Subcutaneous abdominal adipose tissue (tissue), 5 donors: Measurements from ENCODE around the gene TCTN3.
"Not testable (repeated sequence)": the region's sequence is repeated elsewhere in the genome, so short reads cannot be mapped to it uniquely, and the experiment has no call there.

ENCODE experiments used
- H3K27ac ChIP-seq: one replicate; pipeline ENCODE4 v1.7.0; 2013; ENCODE audit warnings: low read depth, mild to moderate bottlenecking, inconsistent platforms, low read length, moderate library complexity
- H3K27me3 ChIP-seq, 5 donors: one replicate each; pipeline ENCODE4 v1.7.0; 2013; ENCODE audit warnings: low read length in 5 of 5, inconsistent platforms in 1 of 5; ENCODE audit not compliant: control insufficient read depth in 5 of 5, insufficient read depth in 4 of 5
- H3K36me3 ChIP-seq, 5 donors: one replicate each; pipeline ENCODE4 v1.7.0; 2013; ENCODE audit warnings: low read length in 5 of 5; ENCODE audit not compliant: control insufficient read depth in 5 of 5, insufficient read depth in 5 of 5
- H3K4me1 ChIP-seq, 5 donors: one replicate each; pipeline ENCODE4 v1.7.0; 2013; ENCODE audit warnings: low read length in 5 of 5, mild to moderate bottlenecking in 3 of 5, moderate library complexity in 1 of 5; ENCODE audit not compliant: control insufficient read depth in 5 of 5, insufficient read depth in 5 of 5
- H3K4me3 ChIP-seq, 5 donors: one replicate each; pipeline ENCODE4 v1.7.0; 2013; ENCODE audit warnings: low read length in 5 of 5, low read depth in 1 of 5
- H3K9ac ChIP-seq, 5 donors: one replicate each; pipeline ENCODE4 v1.7.0; 2013; ENCODE audit warnings: low read length in 5 of 5, mild to moderate bottlenecking in 4 of 5, moderate library complexity in 3 of 5
- H3K9me3 ChIP-seq, 5 donors: one replicate each; pipeline ENCODE4 v1.7.0; 2013; ENCODE audit warnings: low read length in 5 of 5; ENCODE audit not compliant: control insufficient read depth in 5 of 5
- donor health status: healthy.
- donor health status: healthy.
- donor health status: healthy.
- donor health status: healthy.
- donor health status: healthy.

The TCTN3 gene

GRCh38 chr10:95644901-95645300, 48.8 kb downstream of the TCTN3 start:
- H3K9me3 ChIP-seq: no peaks in the 10 kb centered on the region
- H3K4me1 ChIP-seq: no peaks in the 10 kb centered on the region
- peaks cover 11 to 51% (median 43%) of the 10 kb centered on the region in 5 donors for H3K36me3 ChIP-seq
- no peak overlapping the region for H3K27ac ChIP-seq
- no peaks in the 10 kb centered on the region for H3K27me3 ChIP-seq
- H3K4me3 ChIP-seq: no peak overlapping the region
- no peak overlapping the region for H3K9ac ChIP-seq

DNA sequence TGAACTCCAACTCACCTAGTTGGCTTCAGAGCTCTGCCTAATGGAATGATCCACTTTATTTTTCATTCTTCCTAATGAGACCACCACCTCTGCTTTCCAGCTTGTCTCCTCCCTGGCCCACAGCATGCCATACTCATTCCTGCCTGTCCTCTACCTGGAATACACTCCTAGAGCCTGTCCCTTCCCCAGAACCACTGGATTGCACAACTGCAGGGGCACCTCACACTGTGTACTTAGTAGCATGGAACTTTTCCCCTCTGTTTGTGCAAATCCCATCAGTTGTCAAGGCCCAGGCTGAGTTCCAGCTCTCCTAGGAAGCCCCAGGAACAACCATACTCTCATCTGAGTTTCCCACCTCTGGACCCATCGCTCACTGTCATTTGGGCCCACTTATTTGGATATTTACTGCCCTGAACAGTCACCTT, 52.8 kb downstream of the TCTN3 start:
- H3K27me3 ChIP-seq: no peaks in the 10 kb centered on the region
- H3K27ac ChIP-seq: no peak overlapping the region
- H3K9ac ChIP-seq: no peak overlapping the region
- no peaks in the 10 kb centered on the region for H3K4me1 ChIP-seq
- no peak overlapping the region for H3K4me3 ChIP-seq
- peaks cover 15 to 58% (median 43%) of the 10 kb centered on the region in 5 donors for H3K36me3 ChIP-seq
- no peaks in the 10 kb centered on the region for H3K9me3 ChIP-seq

DNA sequence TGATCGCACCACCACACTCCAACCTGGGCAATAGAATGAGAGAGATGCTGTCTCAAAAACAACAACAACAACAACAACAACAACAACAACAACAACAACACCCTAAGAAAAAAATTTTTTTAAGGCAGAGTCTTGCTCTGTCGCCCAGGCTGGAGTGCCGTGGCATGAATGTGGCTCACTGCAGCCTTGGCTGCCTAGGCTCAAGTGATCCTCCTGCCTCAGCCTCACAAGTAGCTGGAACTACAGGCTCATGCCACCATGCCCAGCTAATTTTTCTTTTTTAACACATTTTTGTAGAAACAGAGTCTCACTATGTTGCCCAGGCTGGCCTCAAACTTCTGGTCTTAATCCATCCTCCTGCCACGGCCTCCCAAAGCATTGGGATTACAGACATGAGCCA, 55.8 kb downstream of the TCTN3 start:
- Histone ChIP-seq H3K4me3 (no peak overlapping the region), H3K27me3 (no peaks in the 10 kb centered on the region), H3K9ac (no peak overlapping the region), H3K4me1 (no peaks in the 10 kb centered on the region), H3K27ac (no peak overlapping the region), H3K9me3 (no peaks in the 10 kb centered on the region), H3K36me3 (peaks cover 34 to 78% (median 64%) of the 10 kb centered on the region in 5 donors)

DNA sequence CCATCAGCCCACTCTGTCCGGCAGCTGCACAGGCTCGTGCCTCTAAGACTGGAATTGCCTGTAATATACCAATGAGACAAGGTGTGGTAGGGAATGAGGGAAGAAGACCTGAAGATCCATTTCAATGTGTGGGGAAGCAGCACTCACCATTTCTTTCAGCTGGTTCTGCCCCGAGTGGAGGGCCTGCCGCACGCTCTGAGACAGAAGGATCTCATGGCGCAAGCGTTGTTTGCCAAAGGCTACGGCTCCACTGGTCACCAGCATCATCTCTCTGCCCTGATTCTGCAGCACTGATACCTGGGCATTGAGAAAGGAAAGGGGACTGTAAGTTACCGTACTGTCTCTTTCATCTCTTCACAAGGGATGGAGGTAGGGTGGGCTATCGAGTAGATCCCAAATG, 56.6 kb downstream of the TCTN3 start:
- Histone ChIP-seq H3K27me3 (no peaks in the 10 kb centered on the region), H3K4me1 (no peaks in the 10 kb centered on the region), H3K9me3 (no peaks in the 10 kb centered on the region), H3K27ac (no peak overlapping the region), H3K9ac (no peak overlapping the region), H3K36me3 (peaks cover 35 to 78% (median 63%) of the 10 kb centered on the region in 5 donors), H3K4me3 (no peak overlapping the region)

GRCh38 chr10:95635319-95635733, 58.4 kb downstream of the TCTN3 start:
- Histone ChIP-seq H3K4me1 (no peaks in the 10 kb centered on the region), H3K9me3 (no peaks in the 10 kb centered on the region), H3K9ac (no peak overlapping the region), H3K27me3 (no peaks in the 10 kb centered on the region), H3K36me3 (peaks cover 43 to 75% (median 52%) of the 10 kb centered on the region in 5 donors), H3K4me3 (no peak overlapping the region), H3K27ac (no peak overlapping the region)

DNA sequence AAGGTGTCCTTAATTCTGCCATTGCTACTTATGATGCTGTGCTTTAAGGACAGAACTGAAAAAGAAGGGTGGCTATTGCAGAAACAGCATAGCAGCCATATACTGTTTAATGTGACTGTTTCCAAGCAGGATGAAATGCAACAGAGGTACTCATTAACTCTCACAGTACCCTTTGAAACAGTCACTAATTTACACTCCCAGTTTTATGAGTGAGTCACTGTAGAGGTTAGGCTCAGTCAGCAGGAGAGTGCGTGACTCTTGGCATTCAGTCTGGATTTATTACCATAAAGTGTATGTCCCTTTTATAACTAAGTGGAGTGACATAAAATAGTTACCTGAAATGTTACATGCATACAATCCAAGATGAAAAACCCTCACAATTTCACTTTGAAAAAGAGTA, 64.9 kb downstream of the TCTN3 start:
- H3K9ac ChIP-seq: no peak overlapping the region
- H3K4me1 ChIP-seq: no peaks in the 10 kb centered on the region
- H3K36me3 ChIP-seq: peaks cover 53 to 83% (median 74%) of the 10 kb centered on the region in 5 donors
- no peak overlapping the region for H3K27ac ChIP-seq
- H3K27me3 ChIP-seq: no peaks in the 10 kb centered on the region
- H3K4me3 ChIP-seq: no peak overlapping the region
- H3K9me3 ChIP-seq: no peaks in the 10 kb centered on the region

- Histone ChIP-seq H3K4me3 (no peak overlapping the region), H3K27me3 (no peaks in the 10 kb centered on the region), H3K4me1 (no peaks in the 10 kb centered on the region), H3K9me3 (no peaks in the 10 kb centered on the region), H3K36me3 (peaks cover 37 to 67% (median 54%) of the 10 kb centered on the region in 5 donors), H3K27ac (no peak overlapping the region), H3K9ac (no peak overlapping the region)
Observed at GRCh38 chr10:95626500-95626899, 67.2 kb downstream of the TCTN3 start.

GRCh38 chr10:95620415-95620814, 73.3 kb downstream of the TCTN3 start:
- not testable (repeated sequence) for H3K27ac ChIP-seq, H3K9ac ChIP-seq, H3K4me3 ChIP-seq, H3K9me3 ChIP-seq, H3K4me1 ChIP-seq, H3K27me3 ChIP-seq
- peaks cover 21 to 61% (median 45%) of the 10 kb centered on the region in 5 donors for H3K36me3 ChIP-seq

DNA sequence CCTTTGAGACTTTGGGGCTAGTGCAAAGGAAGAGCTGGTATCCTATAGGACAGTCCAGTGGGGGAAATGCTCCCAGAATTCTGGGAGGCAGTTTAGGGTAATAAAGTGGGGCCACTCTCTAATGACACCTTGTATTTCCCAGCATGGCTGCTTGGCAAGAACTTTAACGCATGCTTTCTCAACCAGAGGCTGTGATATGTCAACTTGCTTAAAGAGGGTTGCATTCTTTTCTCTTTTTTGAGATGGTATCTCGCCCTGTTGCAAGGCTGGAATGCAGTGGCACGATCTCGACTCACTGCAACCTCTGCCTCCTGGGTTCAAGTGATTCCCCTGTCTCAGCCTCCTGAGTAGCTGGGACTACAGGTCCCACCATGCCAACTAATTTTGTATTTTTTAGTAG, 75.6 kb downstream of the TCTN3 start:
- Histone ChIP-seq H3K9me3 (no peaks in the 10 kb centered on the region), H3K4me1 (no peaks in the 10 kb centered on the region), H3K4me3 (no peak overlapping the region), H3K27me3 (no peaks in the 10 kb centered on the region), H3K27ac (no peak overlapping the region), H3K9ac (no peak overlapping the region), H3K36me3 (peaks cover 26 to 67% (median 58%) of the 10 kb centered on the region in 5 donors)

GRCh38 chr10:95616446-95616845, 77.3 kb downstream of the TCTN3 start:
- H3K36me3 ChIP-seq: peaks cover 32 to 81% (median 71%) of the 10 kb centered on the region in 5 donors
- no peaks in the 10 kb centered on the region for H3K9me3 ChIP-seq
- no peaks in the 10 kb centered on the region for H3K27me3 ChIP-seq
- H3K9ac ChIP-seq: no peak overlapping the region
- H3K4me1 ChIP-seq: no peaks in the 10 kb centered on the region
- no peak overlapping the region for H3K4me3 ChIP-seq
- no peak overlapping the region for H3K27ac ChIP-seq
